Neural cell (in vitro differentiated cells): ENCODE measurements around the gene KLHL3. TPM values are rescaled to one million over a fixed set of nuclear protein-coding genes. Genes with fewer than 3 reads are reported as not detected.

Experiments used
- H2AFZ ChIP-seq: fragments of 200-600, 300-800 bp; sonication (generic), shearing (Covaris generic); 2 replicates; pipeline ENCODE4 v1.6.0; 2014; ENCODE audit warnings: low read depth, mild to moderate bottlenecking, antibody characterized with exemption, low read length, moderate library complexity
- H3F3A ChIP-seq: fragments of 200-600 bp; shearing (Covaris generic); 2 replicates; pipeline ENCODE4 v1.6.1; 2016; ENCODE audit warnings: mild to moderate bottlenecking, moderate library complexity, mixed read lengths, antibody characterized with exemption, low read length; ENCODE audit not compliant: insufficient read depth, poor library complexity, severe bottlenecking
- H3K27ac ChIP-seq: fragments of 200-600, 300-800 bp; sonication (generic), shearing (Covaris generic); 2 replicates; pipeline ENCODE4 v1.5.1; 2014; ENCODE audit warnings: mild to moderate bottlenecking, low read length, moderate library complexity
- H3K27me3 ChIP-seq: fragments of 300-800, 200-600 bp; sonication (generic), shearing (Covaris generic); 2 replicates; pipeline ENCODE4 v1.6.0; 2014; ENCODE audit warnings: mild to moderate bottlenecking, low read depth, low read length, moderate library complexity; ENCODE audit not compliant: insufficient read depth
- H3K36me3 ChIP-seq: fragments of 300-800, 200-600 bp; sonication (generic), shearing (Covaris generic); 2 replicates; pipeline ENCODE4 v1.5.1; 2014; ENCODE audit warnings: mild to moderate bottlenecking, antibody characterized with exemption, low read length, moderate library complexity; ENCODE audit not compliant: insufficient read depth
- H3K4me2 ChIP-seq: fragments of 300-800, 200-600 bp; sonication (generic), shearing (Covaris generic); 2 replicates; pipeline ENCODE4 v1.6.0; 2014; ENCODE audit warnings: mild to moderate bottlenecking, low read length
- H3K4me3 ChIP-seq: fragments of 300-800, 200-600 bp; sonication (generic), shearing (Covaris generic); 2 replicates; pipeline ENCODE4 v1.5.1; 2014; ENCODE audit warnings: mild to moderate bottlenecking, low read length, moderate library complexity
- H3K79me2 ChIP-seq: fragments of 200-600 bp; shearing (Covaris generic); replicated peaks from 2 replicates; pipeline ENCODE4 v1.6.0; 2014; ENCODE audit warnings: mild to moderate bottlenecking, low read length, moderate library complexity; ENCODE audit not compliant: insufficient read depth
- H3K9ac ChIP-seq: fragments of 300-800, 200-600 bp; sonication (generic), shearing (Covaris generic); 2 replicates; pipeline ENCODE4 v1.6.1; 2016; ENCODE audit warnings: mild to moderate bottlenecking, low read length, mixed read lengths
- H3K9me2 ChIP-seq: fragments of 200-600 bp; shearing (Covaris generic); 2 replicates; pipeline ENCODE4 v1.6.1; 2016; ENCODE audit warnings: mild to moderate bottlenecking, low read length, mixed read lengths; ENCODE audit not compliant: insufficient read depth
- H3K9me3 ChIP-seq: fragments of 200-600, 300-800 bp; sonication (generic), shearing (Covaris generic); 2 replicates; pipeline ENCODE4 v1.6.1; 2016; ENCODE audit warnings: mild to moderate bottlenecking, mixed run types, low read length, moderate library complexity, mixed read lengths
- H4K20me1 ChIP-seq: fragments of 200-600 bp; shearing (Covaris generic); 2 replicates; pipeline ENCODE4 v1.6.1; 2016; ENCODE audit warnings: mild to moderate bottlenecking, mixed run types; ENCODE audit not compliant: insufficient read depth
- EP300 ChIP-seq: fragments of 450-650 bp; conservative IDR thresholded peaks from 2 replicates; pipeline ENCODE4 v1.6.1; 2014; ENCODE audit warnings: antibody characterized with exemption, mild to moderate bottlenecking, moderate library complexity; ENCODE audit not compliant: poor library complexity, severe bottlenecking
- EZH2 ChIP-seq: fragments of 200-600, 300-800 bp; shearing (Covaris generic), sonication (generic); IDR thresholded peaks from 2 replicates; pipeline ENCODE4 v1.6.1; 2014; ENCODE audit warnings: antibody characterized with exemption, low read length, borderline replicate concordance, mild to moderate bottlenecking; ENCODE audit not compliant: insufficient read depth, poor library complexity, severe bottlenecking
- MXI1 ChIP-seq: fragments of 450-650 bp; conservative IDR thresholded peaks from 2 replicates; pipeline ENCODE4 v1.6.1; 2014; ENCODE audit warnings: antibody characterized with exemption, mild to moderate bottlenecking; ENCODE audit not compliant: poor library complexity, severe bottlenecking
- POLR2AphosphoS5 ChIP-seq: IDR thresholded peaks from 2 replicates; pipeline ENCODE4 v1.6.1; 2012
- RAD21 ChIP-seq: fragments of 450-650 bp; conservative IDR thresholded peaks from 2 replicates; pipeline ENCODE4 v1.6.1; 2014; ENCODE audit warnings: antibody characterized with exemption, mild to moderate bottlenecking, moderate library complexity
- SMC3 ChIP-seq: fragments of 450-650 bp; conservative IDR thresholded peaks from 2 replicates; pipeline ENCODE4 v1.6.1; 2014; ENCODE audit warnings: antibody characterized with exemption, mild to moderate bottlenecking, moderate library complexity; ENCODE audit not compliant: poor library complexity
- TAF1 ChIP-seq: IDR thresholded peaks from 2 replicates; pipeline ENCODE4 v1.6.1; 2012; ENCODE audit warnings: low read depth
- polyA plus RNA-seq: library from polyadenylated mRNA; depleted of rRNA; stranded (reverse); fragments of >200 nt; gene quantifications from 2 replicates; pipeline ENCODE4 v1.2.3, GENCODE V29; 2014
- TF ChIP-seq, protein P1 (sequence below): fragments of 450-650 bp; IDR thresholded peaks from 2 replicates; pipeline ENCODE4 v1.5.1; 2014; ENCODE audit warnings: antibody characterized with exemption, mild to moderate bottlenecking, moderate library complexity; ENCODE audit not compliant: poor library complexity, severe bottlenecking
- TF ChIP-seq, protein P2 (sequence below): IDR thresholded peaks from 2 replicates; pipeline ENCODE4 v1.6.1; 2012; ENCODE audit warnings: borderline replicate concordance

Gene KLHL3
- polyA plus RNA-seq, 1 donor from 2014 or later = 12.9 TPM

DNA sequence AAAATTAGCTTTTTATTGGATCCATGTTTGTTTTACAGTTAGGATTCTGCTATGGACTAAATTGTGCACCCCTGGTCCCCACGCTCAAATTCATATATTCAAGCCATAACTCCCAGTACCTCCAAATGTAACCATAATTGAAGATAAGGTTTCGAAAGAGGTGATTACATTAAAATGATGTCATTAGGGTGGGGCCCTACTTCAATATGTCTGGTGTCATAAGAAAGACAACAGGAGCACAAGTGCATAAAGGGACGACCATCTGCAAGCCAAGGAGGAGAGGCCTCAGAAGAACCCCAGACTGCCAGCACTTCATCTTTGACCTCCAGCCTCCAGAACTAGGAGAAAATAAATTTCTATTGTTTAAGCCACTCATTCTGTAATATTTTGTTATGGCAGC is 25.7 kb upstream of the KLHL3 start:
- H2AFZ ChIP-seq = no peak overlapping the region
- no peaks in the 10 kb centered on the region for H3K27me3 ChIP-seq
- H3F3A ChIP-seq = no peaks in the 10 kb centered on the region
- H3K36me3 ChIP-seq = no peaks in the 10 kb centered on the region
- H3K27ac ChIP-seq = no peak overlapping the region
- no peak overlapping the region for H3K4me3 ChIP-seq
- no peak overlapping the region for H3K9ac ChIP-seq
- H4K20me1 ChIP-seq = no peaks in the 10 kb centered on the region
- H3K4me2 ChIP-seq = no peak overlapping the region
- TF ChIP-seq TAF1 (no peak), RAD21 (no peak), SMC3 (no peak), MXI1 (no peak), EZH2 (no peak), EP300 (no peak), POLR2AphosphoS5 (no peak)
- TF ChIP-seq, protein P1, sequence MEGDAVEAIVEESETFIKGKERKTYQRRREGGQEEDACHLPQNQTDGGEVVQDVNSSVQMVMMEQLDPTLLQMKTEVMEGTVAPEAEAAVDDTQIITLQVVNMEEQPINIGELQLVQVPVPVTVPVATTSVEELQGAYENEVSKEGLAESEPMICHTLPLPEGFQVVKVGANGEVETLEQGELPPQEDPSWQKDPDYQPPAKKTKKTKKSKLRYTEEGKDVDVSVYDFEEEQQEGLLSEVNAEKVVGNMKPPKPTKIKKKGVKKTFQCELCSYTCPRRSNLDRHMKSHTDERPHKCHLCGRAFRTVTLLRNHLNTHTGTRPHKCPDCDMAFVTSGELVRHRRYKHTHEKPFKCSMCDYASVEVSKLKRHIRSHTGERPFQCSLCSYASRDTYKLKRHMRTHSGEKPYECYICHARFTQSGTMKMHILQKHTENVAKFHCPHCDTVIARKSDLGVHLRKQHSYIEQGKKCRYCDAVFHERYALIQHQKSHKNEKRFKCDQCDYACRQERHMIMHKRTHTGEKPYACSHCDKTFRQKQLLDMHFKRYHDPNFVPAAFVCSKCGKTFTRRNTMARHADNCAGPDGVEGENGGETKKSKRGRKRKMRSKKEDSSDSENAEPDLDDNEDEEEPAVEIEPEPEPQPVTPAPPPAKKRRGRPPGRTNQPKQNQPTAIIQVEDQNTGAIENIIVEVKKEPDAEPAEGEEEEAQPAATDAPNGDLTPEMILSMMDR = no peak
- TF ChIP-seq, protein P2, sequence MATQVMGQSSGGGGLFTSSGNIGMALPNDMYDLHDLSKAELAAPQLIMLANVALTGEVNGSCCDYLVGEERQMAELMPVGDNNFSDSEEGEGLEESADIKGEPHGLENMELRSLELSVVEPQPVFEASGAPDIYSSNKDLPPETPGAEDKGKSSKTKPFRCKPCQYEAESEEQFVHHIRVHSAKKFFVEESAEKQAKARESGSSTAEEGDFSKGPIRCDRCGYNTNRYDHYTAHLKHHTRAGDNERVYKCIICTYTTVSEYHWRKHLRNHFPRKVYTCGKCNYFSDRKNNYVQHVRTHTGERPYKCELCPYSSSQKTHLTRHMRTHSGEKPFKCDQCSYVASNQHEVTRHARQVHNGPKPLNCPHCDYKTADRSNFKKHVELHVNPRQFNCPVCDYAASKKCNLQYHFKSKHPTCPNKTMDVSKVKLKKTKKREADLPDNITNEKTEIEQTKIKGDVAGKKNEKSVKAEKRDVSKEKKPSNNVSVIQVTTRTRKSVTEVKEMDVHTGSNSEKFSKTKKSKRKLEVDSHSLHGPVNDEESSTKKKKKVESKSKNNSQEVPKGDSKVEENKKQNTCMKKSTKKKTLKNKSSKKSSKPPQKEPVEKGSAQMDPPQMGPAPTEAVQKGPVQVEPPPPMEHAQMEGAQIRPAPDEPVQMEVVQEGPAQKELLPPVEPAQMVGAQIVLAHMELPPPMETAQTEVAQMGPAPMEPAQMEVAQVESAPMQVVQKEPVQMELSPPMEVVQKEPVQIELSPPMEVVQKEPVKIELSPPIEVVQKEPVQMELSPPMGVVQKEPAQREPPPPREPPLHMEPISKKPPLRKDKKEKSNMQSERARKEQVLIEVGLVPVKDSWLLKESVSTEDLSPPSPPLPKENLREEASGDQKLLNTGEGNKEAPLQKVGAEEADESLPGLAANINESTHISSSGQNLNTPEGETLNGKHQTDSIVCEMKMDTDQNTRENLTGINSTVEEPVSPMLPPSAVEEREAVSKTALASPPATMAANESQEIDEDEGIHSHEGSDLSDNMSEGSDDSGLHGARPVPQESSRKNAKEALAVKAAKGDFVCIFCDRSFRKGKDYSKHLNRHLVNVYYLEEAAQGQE = no peak
- H3K9me2 ChIP-seq = no peaks in the 10 kb centered on the region
- H3K9me3 ChIP-seq = no peaks in the 10 kb centered on the region
- no peaks in the 10 kb centered on the region for H3K79me2 ChIP-seq

DNA sequence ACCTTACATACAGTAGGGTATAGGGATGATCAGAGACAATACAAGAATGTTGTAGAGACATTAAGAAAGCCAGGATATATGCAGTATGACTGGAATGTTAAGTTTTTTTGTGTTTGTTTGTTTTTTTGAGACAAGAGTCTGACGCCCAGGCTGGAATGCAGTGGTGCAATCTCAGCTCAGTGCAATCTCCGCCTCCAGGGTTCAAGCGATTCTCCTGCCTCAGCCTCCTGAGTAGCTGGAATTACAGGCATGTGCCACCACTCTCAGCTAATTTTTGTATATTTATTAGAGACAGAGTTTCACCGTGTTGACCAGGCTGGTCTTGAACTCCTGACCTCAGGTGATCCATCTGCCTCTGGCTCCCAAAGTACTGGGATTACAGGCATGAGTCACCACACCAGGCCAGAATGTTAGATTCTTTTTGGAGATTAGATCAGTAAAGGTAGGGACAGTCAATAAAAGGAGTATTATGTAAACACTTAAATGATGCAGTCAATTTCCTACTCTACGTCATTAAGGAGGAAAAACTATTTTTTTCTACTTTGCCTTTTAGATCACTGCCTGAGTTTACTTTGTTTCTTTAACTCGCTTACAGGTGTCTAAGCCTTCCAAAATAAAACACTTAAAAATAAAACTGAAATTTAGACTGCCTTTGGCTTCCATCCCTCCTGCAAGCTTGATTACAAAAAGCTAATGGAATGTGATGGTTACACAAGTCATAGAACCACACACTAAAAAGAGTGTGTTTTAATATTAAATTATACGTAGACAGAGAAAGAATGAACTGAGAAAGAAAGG is 25.0 kb upstream of the KLHL3 start:
- Histone ChIP-seq H3K4me3 (no peak overlapping the region), H3K79me2 (no peaks in the 10 kb centered on the region), H3K27me3 (no peaks in the 10 kb centered on the region), H3K9ac (no peak overlapping the region), H3K27ac (no peak overlapping the region), H3K4me2 (no peak overlapping the region), H3F3A (no peaks in the 10 kb centered on the region), H2AFZ (no peak overlapping the region), H3K9me3 (no peaks in the 10 kb centered on the region), H3K9me2 (no peaks in the 10 kb centered on the region), H3K36me3 (no peaks in the 10 kb centered on the region), H4K20me1 (no peaks in the 10 kb centered on the region)
- TF ChIP-seq SMC3 = no peak
- no peak for TF ChIP-seq TAF1
- TF ChIP-seq, protein P2 = no peak
- no peak for TF ChIP-seq RAD21
- TF ChIP-seq, protein P1 = no peak
